Occipital lobe (tissue), 2 donors: ENCODE data around the gene ZNF816. TPM values are rescaled to one million over a fixed set of nuclear protein-coding genes. Genes with fewer than 3 reads are reported as not detected.
"Not testable (repeated sequence)": the region's sequence is repeated elsewhere in the genome, so short reads cannot be mapped to it uniquely, and the experiment has no call there.

ENCODE experiments used
- DNase-seq: peaks from one replicate; lab custom pipeline; 2025; lab: John Stamatoyannopoulos, UW
- total RNA-seq: library from RNA; depleted of rRNA; stranded (reverse); fragments of >200 nt; gene quantifications from one replicate; pipeline ENCODE4 v1.2.3, GENCODE V29; 2014

Gene ZNF816
- total RNA-seq, 1 donor from 2014 or later = 5.8 TPM

- no peak for DNase-seq
Measured at GRCh38 chr19:52936151-52936953, 26.3 kb downstream of the ZNF816 start.

- DNase-seq = no peak
Measured at GRCh38 chr19:52935434-52935833, 27.2 kb downstream of the ZNF816 start.

GRCh38 chr19:52924641-52925040 lies 38.0 kb downstream of the ZNF816 start:
- DNase-seq = not testable (repeated sequence)

GRCh38 chr19:52923778-52924593 lies 38.7 kb downstream of the ZNF816 start:
- DNase-seq = no peak

GRCh38 chr19:52922841-52923777 lies 39.6 kb downstream of the ZNF816 start, which contains the start of gene ZNF888:
Gene ZNF888 (minus strand): TSS chr19:52923428. CDS start chr19:52917873, 5,555 bp downstream.
- DNase-seq = peak; percentile 73

GRCh38 chr19:52917531-52917930 lies 45.1 kb downstream of the ZNF816 start:
- DNase-seq = no peak

GRCh38 chr19:52910648-52911047 lies 52.0 kb downstream of the ZNF816 start:
- no peak for DNase-seq

- DNase-seq = not testable (repeated sequence)
Measured at GRCh38 chr19:52904052-52904780, 58.5 kb downstream of the ZNF816 start.

GRCh38 chr19:52901842-52902241 lies 60.8 kb downstream of the ZNF816 start:
- DNase-seq = no peak

Other genes with a start within 250 kb of the ZNF816 start
- 34.5 TPM for gene ZNF611, start 227.8 kb downstream of the ZNF816 start, total RNA-seq
- gene ZNF600, start 176.1 kb downstream of the ZNF816 start, total RNA-seq = 0.31 TPM
- gene ZNF28, start 141.2 kb downstream of the ZNF816 start, total RNA-seq = 35.1 TPM
- gene ZNF468, start 105.3 kb downstream of the ZNF816 start, total RNA-seq = 38.5 TPM
- gene ZNF320, start 65.2 kb downstream of the ZNF816 start, total RNA-seq = 22.6 TPM
- 5.5 TPM for gene ZNF888, start 39.5 kb downstream of the ZNF816 start, total RNA-seq
- not detected for gene ERVV-1, start 51.0 kb upstream of the ZNF816 start, total RNA-seq
- not detected for gene ERVV-2, start 81.9 kb upstream of the ZNF816 start, total RNA-seq
- 35.1 TPM for gene ZNF160, start 140.5 kb upstream of the ZNF816 start, total RNA-seq
- 24.3 TPM for gene ZNF415, start 170.0 kb upstream of the ZNF816 start, total RNA-seq
- 20.7 TPM for gene ZNF347, start 196.2 kb upstream of the ZNF816 start, total RNA-seq
- gene ZNF665, start 230.5 kb upstream of the ZNF816 start, total RNA-seq = 5.8 TPM